Endothelial cell of hepatic sinusoid (primary cell): ENCODE data around the gene HS2ST1.
"Not testable (repeated sequence)": the region's sequence is repeated elsewhere in the genome, so short reads cannot be mapped to it uniquely, and the experiment has no call there.

Experiments
- in situ Hi-C: cut with HindIII; loops from 2 replicates; pipeline ENCODE4 v1.10.0; 2017; ENCODE audit warnings: low sequenced_read_pairs

Gene HS2ST1

GRCh38 chr1:87053446-87053845 lies 139.0 kb downstream of the HS2ST1 start:
- in situ Hi-C loops: no loop called here

- in situ Hi-C loops: no loop called here
Measured at GRCh38 chr1:87056974-87057373, 142.5 kb downstream of the HS2ST1 start.

GRCh38 chr1:87058343-87058649 lies 143.9 kb downstream of the HS2ST1 start:
- in situ Hi-C loops: no loop called here

- in situ Hi-C loops: loop anchor here (5.0 kb wide), 1 partner anchor 84 kb away; no protein-coding TSS in a partner anchor
Measured at GRCh38 chr1:87061742-87062156, 147.3 kb downstream of the HS2ST1 start.

- in situ Hi-C loops: loop anchor here (5.0 kb wide), 1 partner anchor 85 kb away; no protein-coding TSS in a partner anchor
Measured at GRCh38 chr1:87062687-87063086, 148.3 kb downstream of the HS2ST1 start.

- in situ Hi-C loops: loop anchor here (5.0 kb wide), 1 partner anchor 87 kb away; no protein-coding TSS in a partner anchor
Measured at GRCh38 chr1:87064309-87064708, 149.9 kb downstream of the HS2ST1 start.

GRCh38 chr1:87064986-87065385 lies 150.6 kb downstream of the HS2ST1 start:
- in situ Hi-C loops: loop anchor here (5.0 kb wide), 1 partner anchor 88 kb away; no protein-coding TSS in a partner anchor

GRCh38 chr1:87066708-87067107 lies 152.3 kb downstream of the HS2ST1 start:
- in situ Hi-C loops: not testable (repeated sequence)

GRCh38 chr1:87072411-87072810 lies 158.0 kb downstream of the HS2ST1 start:
- in situ Hi-C loops: no loop called here

GRCh38 chr1:87072904-87073303 lies 158.5 kb downstream of the HS2ST1 start:
- in situ Hi-C loops: no loop called here

GRCh38 chr1:87074001-87074795 lies 159.8 kb downstream of the HS2ST1 start:
- in situ Hi-C loops: no loop called here

GRCh38 chr1:87077959-87078639 lies 163.7 kb downstream of the HS2ST1 start:
- in situ Hi-C loops: no loop called here

GRCh38 chr1:87084244-87084836 lies 169.9 kb downstream of the HS2ST1 start:
- in situ Hi-C loops: no loop called here

GRCh38 chr1:87086120-87086519 lies 171.7 kb downstream of the HS2ST1 start:
- in situ Hi-C loops: no loop called here

GRCh38 chr1:87089070-87089736 lies 174.8 kb downstream of the HS2ST1 start:
- in situ Hi-C loops: no loop called here

GRCh38 chr1:87089823-87090222 lies 175.4 kb downstream of the HS2ST1 start:
- in situ Hi-C loops: no loop called here

- in situ Hi-C loops: no loop called here
Measured at GRCh38 chr1:87091425-87091824, 177.0 kb downstream of the HS2ST1 start.

GRCh38 chr1:87092846-87093245 lies 178.4 kb downstream of the HS2ST1 start:
- in situ Hi-C loops: no loop called here

- in situ Hi-C loops: no loop called here
Measured at GRCh38 chr1:87093286-87093685, 178.9 kb downstream of the HS2ST1 start.

GRCh38 chr1:87094238-87094637 lies 179.8 kb downstream of the HS2ST1 start:
- in situ Hi-C loops: no loop called here

- in situ Hi-C loops: no loop called here
Measured at GRCh38 chr1:87100271-87100670, 185.8 kb downstream of the HS2ST1 start.
